A549 (cell line): Measurements from ENCODE around the gene LIPH. TPM values are rescaled to one million over a fixed set of nuclear protein-coding genes. Genes with fewer than 3 reads are reported as not detected.

Experiments used
- ATAC-seq, 2 experiments: fragments of 200-7000 bp in 1 of 2; fragments of >200 bp in 1 of 2; cut with Nextera tagmentation in 1 of 2; cut with Tn5 transposase in 1 of 2; 3 replicates each; pipeline versions ENCODE4 v1.8.0 to v1.9.1; 2018 to 2020; ENCODE audit warnings: mild to moderate bottlenecking in 1 of 2, moderate library complexity in 1 of 2
- CTCF ChIA-PET: fragments of 300-600 bp; sonication (Branson Sonifier 250); formaldehyde crosslinking; extraction: SDS; loops from one replicate; lab custom pipeline; 2021; ENCODE audit warnings: antibody characterized with exemption, inconsistent platforms; lab: Yijun Ruan, JAX
- POLR2A ChIA-PET: fragments of 350-600 bp; formaldehyde crosslinking; extraction: SDS; loops from one replicate; lab custom pipeline; 2021; ENCODE audit warnings: antibody characterized with exemption, inconsistent platforms; lab: Yijun Ruan, JAX
- DNase-seq, 2 experiments: peaks; one replicate each; pipeline versions ENCODE4 v3.0.0 to v3.0.0-alpha.2; 2011 to 2016; ENCODE audit warnings: low read depth in 1 of 2, low spot score in 1 of 2
- FAIRE-seq: peaks from 2 replicates; lab custom pipeline; 2011; peaks lifted over from hg19 to GRCh38; lab: Jason Lieb, UNC
- H3K27ac ChIP-seq, 2 experiments: fragments of >200 bp; sonication (Bioruptor Twin); formaldehyde crosslinking; 3 replicates each; pipeline ENCODE4 v1.5.1; 2016 to 2017
- H3K4me1 ChIP-seq: fragments of >200 bp; sonication (Bioruptor Twin); formaldehyde crosslinking; 3 replicates; pipeline ENCODE4 v1.6.1; 2016
- H3K4me2 ChIP-seq: fragments of >200 bp; sonication (Bioruptor Twin); formaldehyde crosslinking; 3 replicates; pipeline ENCODE4 v1.6.1; 2016
- H3K4me3 ChIP-seq: fragments of >200 bp; sonication (Bioruptor Twin); formaldehyde crosslinking; 3 replicates; pipeline ENCODE4 v1.5.1; 2016
- H3K9me3 ChIP-seq: fragments of >200 bp; sonication (Bioruptor Twin); formaldehyde crosslinking; 3 replicates; pipeline ENCODE4 v1.6.1; 2016
- CBX2 ChIP-seq: fragments of 200-600 bp; sonication (generic); IDR thresholded peaks from 2 replicates; pipeline ENCODE4 v1.6.1; 2016; ENCODE audit warnings: low read depth, mild to moderate bottlenecking, borderline replicate concordance
- CBX8 ChIP-seq: fragments of 200-600 bp; sonication (generic); IDR thresholded peaks from 2 replicates; pipeline ENCODE4 v1.6.1; 2016
- E2F6 ChIP-seq: IDR thresholded peaks from 2 replicates; pipeline ENCODE4 v1.6.1; 2012; ENCODE audit warnings: low read depth, borderline replicate concordance
- EP300 ChIP-seq, 2 experiments: fragments of >200 bp; sonication (Bioruptor Twin); formaldehyde crosslinking; IDR thresholded peaks; 2 replicates in 1 of 2; 3 replicates in 1 of 2; pipeline ENCODE4 v1.6.1; 2016 to 2017
- ESRRA ChIP-seq: fragments of 150-350 bp; IDR thresholded peaks from 2 replicates; pipeline ENCODE4 v1.6.1; 2014; ENCODE audit warnings: mild to moderate bottlenecking, low read length, borderline replicate concordance
- FOSB ChIP-seq: fragments of 250-450 bp; sonication (Bioruptor Pico); IDR thresholded peaks from 2 replicates; pipeline ENCODE4 v1.5.0; 2020; ENCODE audit warnings: mild to moderate bottlenecking, moderate library complexity
- HDAC2 ChIP-seq: fragments of 200-600 bp; sonication (generic); IDR thresholded peaks from 2 replicates; pipeline ENCODE4 v1.6.1; 2016
- HES2 ChIP-seq: fragments of >200 bp; sonication (Bioruptor Twin); formaldehyde crosslinking; IDR thresholded peaks from 2 replicates; pipeline ENCODE4 v1.6.1; 2016
- HOXB13 ChIP-seq: fragments of 250-450 bp; sonication (Bioruptor Pico); IDR thresholded peaks from 2 replicates; pipeline ENCODE4 v1.5.0; 2020; ENCODE audit warnings: low read depth, mild to moderate bottlenecking, moderate library complexity
- HOXB5 ChIP-seq: fragments of 250-450 bp; sonication (Bioruptor Pico); IDR thresholded peaks from 2 replicates; pipeline ENCODE4 v1.5.0; 2020; ENCODE audit warnings: mild to moderate bottlenecking, moderate library complexity
- JUNB ChIP-seq: fragments of >200 bp; sonication (Bioruptor Twin); formaldehyde crosslinking; IDR thresholded peaks from 2 replicates; pipeline ENCODE4 v1.6.1; 2016
- MAX ChIP-seq: IDR thresholded peaks from 2 replicates; pipeline ENCODE4 v1.6.1; 2012
- MYC ChIP-seq: IDR thresholded peaks from 2 replicates; pipeline ENCODE4 v1.6.1; 2012; ENCODE audit warnings: mild to moderate bottlenecking, inconsistent platforms, low read length, improper control_type of control experiment, borderline replicate concordance
- NR3C1 ChIP-seq: fragments of >200 bp; sonication (Bioruptor Twin); formaldehyde crosslinking; IDR thresholded peaks from 3 replicates; pipeline ENCODE4 v1.6.1; 2017
- RAD21 ChIP-seq, 2 experiments: fragments of >200 bp in 1 of 2; sonication (Bioruptor Twin) in 1 of 2; formaldehyde crosslinking in 1 of 2; IDR thresholded peaks in 1 of 2; conservative IDR thresholded peaks in 1 of 2; 2 replicates in 1 of 2; 3 replicates in 1 of 2; pipeline ENCODE4 v1.6.1; 2012 to 2018; ENCODE audit warnings: inconsistent platforms in 1 of 2
- RCOR1 ChIP-seq: fragments of 150-350 bp; IDR thresholded peaks from 2 replicates; pipeline ENCODE4 v1.6.1; 2014; ENCODE audit warnings: antibody characterized with exemption, low read length, low read depth
- REST ChIP-seq: fragments of 200-600 bp; sonication (generic); IDR thresholded peaks from 2 replicates; pipeline ENCODE4 v1.6.1; 2016; ENCODE audit warnings: antibody characterized with exemption, mild to moderate bottlenecking, moderate library complexity
- RFX5 ChIP-seq: fragments of 450-650 bp; IDR thresholded peaks from 2 replicates; pipeline ENCODE4 v1.7.1; 2014; ENCODE audit warnings: antibody characterized with exemption, mild to moderate bottlenecking, moderate library complexity
- TP53 ChIP-seq: fragments of 250-450 bp; sonication (Bioruptor Pico); IDR thresholded peaks from 2 replicates; pipeline ENCODE4 v1.5.0; 2021; ENCODE audit warnings: mild to moderate bottlenecking, moderate library complexity
- USF2 ChIP-seq: fragments of 450-650 bp; IDR thresholded peaks from 2 replicates; pipeline ENCODE4 v1.6.1; 2014; ENCODE audit warnings: antibody characterized with exemption
- ZFP36 ChIP-seq: fragments of 450-650 bp; IDR thresholded peaks from 2 replicates; pipeline ENCODE4 v1.6.1; 2014; ENCODE audit warnings: borderline replicate concordance; ENCODE audit not compliant: partially characterized antibody
- WGBS: methylation state at CpG from one replicate; pipeline ENCODE4 v1.1.6; 2017; ENCODE audit errors: missing lambda C conversion rate; 5-methylcytosine and 5-hydroxymethylcytosine counted together
- polyA plus RNA-seq, 4 experiments: library from polyadenylated mRNA; depleted of rRNA in 3 of 4; stranded (reverse); fragments of >200 nt; fragmentation: RNase III in 1 of 4; extraction: RNeasy Plus Mini Kit Qiagen cat#74134 plus additional on column Dnase treatment in 1 of 4; gene quantifications; 2 replicates in 3 of 4; 3 replicates in 1 of 4; pipeline ENCODE4 v1.2.3, GENCODE V29; 2011 to 2017

The LIPH gene
- polyA plus RNA-seq, 2 of the 4 experiments (the other 2 are of a cell fraction), result 6.9 to 34.9 TPM

GRCh38 chr3:185540695-185541094 lies 11.7 kb downstream of the LIPH start:
- POLR2A ChIA-PET, result no interaction called here
- H3K27ac ChIP-seq, result peak overlapping the region in 1 of 2 experiments; percentile 20; a peak in 3 of 6 replicates
- no peak overlapping the region for H3K4me3 ChIP-seq
- no peak for ATAC-seq
- CTCF ChIA-PET, result no interaction called here
- no peak overlapping the region for H3K4me2 ChIP-seq
- H3K4me1 ChIP-seq, result peaks cover 32% of the 10 kb centered on the region
- H3K9me3 ChIP-seq, result no peaks in the 10 kb centered on the region
- WGBS, result 94% methylated on average over 7 of the region's 7 CpGs
- no peak for FAIRE-seq
- TF ChIP-seq RCOR1, result no peak
- DNase-seq, result no peak

GRCh38 chr3:185539934-185540333 lies 12.5 kb downstream of the LIPH start:
- DNase-seq (no peak), ATAC-seq (no peak), FAIRE-seq (no peak)
- WGBS, result 93% methylated on average over 2 of the region's 2 CpGs
- ChIA-PET CTCF (interaction anchor here (1.0 kb wide), 1 partner anchor 19 kb away, joined by 3 read pairs; no protein-coding TSS in a partner anchor), POLR2A (no interaction called here)
- H3K4me3 ChIP-seq, result no peak overlapping the region
- H3K27ac ChIP-seq, result peak overlapping the region; percentile 42 to 73; a peak in 5 of 6 replicates
- H3K4me2 ChIP-seq, result no peak overlapping the region
- peaks cover 26% of the 10 kb centered on the region for H3K4me1 ChIP-seq
- no peaks in the 10 kb centered on the region for H3K9me3 ChIP-seq
- no peak for TF ChIP-seq ZFP36
- no peak for TF ChIP-seq E2F6
- no peak for TF ChIP-seq EP300 (IDR thresholded peaks at IDR 0.05)
- TF ChIP-seq MAX, result no peak
- TF ChIP-seq JUNB, result no peak
- no peak for TF ChIP-seq CBX2
- TF ChIP-seq NR3C1, result no peak
- no peak for TF ChIP-seq USF2
- TF ChIP-seq CBX8, result no peak
- TF ChIP-seq TP53 (CRISPR knock-in tag), result no peak
- TF ChIP-seq HOXB5 (CRISPR knock-in tag), result no peak
- no peak for TF ChIP-seq RAD21 (conservative IDR thresholded peaks at IDR 0.05 in 1 of 2, IDR thresholded peaks at IDR 0.05 in 1 of 2)
- TF ChIP-seq ESRRA, result no peak
- no peak for TF ChIP-seq HOXB13 (CRISPR knock-in tag)
- TF ChIP-seq FOSB (CRISPR knock-in tag), result no peak
- no peak for TF ChIP-seq REST
- TF ChIP-seq RFX5, result no peak
- TF ChIP-seq MYC, result no peak
- no peak for TF ChIP-seq HDAC2
- no peak for TF ChIP-seq HES2
